Astrocyte (in vitro differentiated cells and primary cell): ENCODE data around the gene GALNT6. TPM values are rescaled to one million over a fixed set of nuclear protein-coding genes. Genes with fewer than 3 reads are reported as not detected.

Experiments
- DNase-seq: peaks from one replicate; pipeline ENCODE4 v3.0.0-alpha.2; 2010; ENCODE audit warnings: low read depth
- FAIRE-seq: peaks from 2 replicates; lab custom pipeline; 2011; peaks lifted over from hg19 to GRCh38; lab: Jason Lieb, UNC
- H2AFZ ChIP-seq: 2 replicates; pipeline ENCODE4 v1.6.0; 2012; ENCODE audit warnings: low read depth, low read length, inconsistent platforms
- H3K27ac ChIP-seq: 2 replicates; pipeline ENCODE4 v1.5.1; 2011; ENCODE audit warnings: low read depth, low read length, inconsistent platforms
- H3K27me3 ChIP-seq: 2 replicates; pipeline ENCODE4 v1.6.0; 2011; ENCODE audit warnings: low read length, inconsistent platforms; ENCODE audit not compliant: insufficient read depth
- H3K36me3 ChIP-seq: 2 replicates; pipeline ENCODE4 v1.5.1; 2011; ENCODE audit warnings: low read length, inconsistent platforms; ENCODE audit not compliant: insufficient read depth
- H3K4me1 ChIP-seq: 2 replicates; pipeline ENCODE4 v1.5.1; 2011; ENCODE audit warnings: low read length, inconsistent platforms; ENCODE audit not compliant: insufficient read depth
- H3K4me2 ChIP-seq: 2 replicates; pipeline ENCODE4 v1.6.0; 2012; ENCODE audit warnings: low read length, inconsistent platforms
- H3K4me3 ChIP-seq: 2 replicates; pipeline ENCODE4 v1.5.1; 2011; ENCODE audit warnings: low read depth, mild to moderate bottlenecking, low read length, inconsistent platforms; ENCODE audit not compliant: insufficient read depth
- H3K79me2 ChIP-seq: 2 replicates; pipeline ENCODE4 v1.6.0; 2012; ENCODE audit warnings: mild to moderate bottlenecking, low read length, inconsistent platforms; ENCODE audit not compliant: insufficient read depth
- H3K9ac ChIP-seq: 2 replicates; pipeline ENCODE4 v1.6.0; 2012; ENCODE audit warnings: mild to moderate bottlenecking, low read length, inconsistent platforms
- H3K9me3 ChIP-seq: 2 replicates; pipeline ENCODE4 v1.5.1; 2012; ENCODE audit warnings: low read depth, mild to moderate bottlenecking, low read length, inconsistent platforms; ENCODE audit not compliant: insufficient read depth
- H4K20me1 ChIP-seq: 2 replicates; pipeline ENCODE4 v1.6.0; 2012; ENCODE audit warnings: low read length, inconsistent platforms; ENCODE audit not compliant: insufficient read depth
- H3K27ac Mint-ChIP-seq: one replicate; pipeline ENCODE4 v1.8.0; 2021; ENCODE audit warnings: mild to moderate bottlenecking, mixed read lengths; ENCODE audit not compliant: unreplicated experiment
- H3K27me3 Mint-ChIP-seq: one replicate; pipeline ENCODE4 v1.8.0; 2021; ENCODE audit warnings: low read depth, mixed read lengths; ENCODE audit not compliant: unreplicated experiment
- H3K36me3 Mint-ChIP-seq: one replicate; pipeline ENCODE4 v1.8.0; 2021; ENCODE audit warnings: low read depth, mixed read lengths; ENCODE audit not compliant: unreplicated experiment
- H3K4me1 Mint-ChIP-seq: one replicate; pipeline ENCODE4 v1.8.0; 2021; ENCODE audit warnings: low read depth, mixed read lengths; ENCODE audit not compliant: unreplicated experiment
- H3K4me3 Mint-ChIP-seq: one replicate; pipeline ENCODE4 v1.8.0; 2021; ENCODE audit warnings: mild to moderate bottlenecking, moderate library complexity, mixed read lengths; ENCODE audit not compliant: unreplicated experiment
- H3K9me3 Mint-ChIP-seq: one replicate; pipeline ENCODE4 v1.8.0; 2021; ENCODE audit warnings: mild to moderate bottlenecking, mixed read lengths; ENCODE audit not compliant: unreplicated experiment
- CTCF ChIP-seq: IDR thresholded peaks from 2 replicates; pipeline ENCODE4 v1.5.1; 2011; ENCODE audit warnings: low read depth, mild to moderate bottlenecking, inconsistent platforms, low read length, moderate library complexity; ENCODE audit not compliant: insufficient read depth
- EZH2 ChIP-seq: IDR thresholded peaks from 2 replicates; pipeline ENCODE4 v1.6.1; 2012; ENCODE audit warnings: mild to moderate bottlenecking, low read length, inconsistent platforms; ENCODE audit not compliant: insufficient read depth
- total RNA-seq: library from RNA; stranded (reverse); gene quantifications from 2 replicates; pipeline ENCODE4 v1.2.1, GENCODE V29; 2021

GALNT6 gene
- total RNA-seq, 1 donor from 2014 or later, result 13.8 TPM

- FAIRE-seq, result no peak
- Mint-ChIP-seq H3K27me3 (peaks cover 3% of the 10 kb centered on the region), H3K9me3 (peaks cover 2% of the 10 kb centered on the region), H3K36me3 (peaks cover 17% of the 10 kb centered on the region), H3K4me1 (peaks cover 13% of the 10 kb centered on the region), H3K27ac (no peak overlapping the region), H3K4me3 (no peak overlapping the region)
- no peaks in the 10 kb centered on the region for H3K79me2 ChIP-seq
- no peaks in the 10 kb centered on the region for H4K20me1 ChIP-seq
- no peak overlapping the region for H3K27ac ChIP-seq
- no peak overlapping the region for H3K4me3 ChIP-seq
- H3K36me3 ChIP-seq, result no peaks in the 10 kb centered on the region
- DNase-seq, result no peak
- no peaks in the 10 kb centered on the region for H3K9me3 ChIP-seq
- no peak overlapping the region for H3K4me2 ChIP-seq
- peaks cover 19% of the 10 kb centered on the region for H3K4me1 ChIP-seq
- no peak overlapping the region for H2AFZ ChIP-seq
- H3K27me3 ChIP-seq, result no peaks in the 10 kb centered on the region
- TF ChIP-seq CTCF, result no peak
- TF ChIP-seq EZH2, result no peak
- no peak overlapping the region for H3K9ac ChIP-seq
These were observed 11.6 kb downstream of the GALNT6 start for GRCh38 chr12:51379571-51379970.

GRCh38 chr12:51378749-51379148, 12.5 kb downstream of the GALNT6 start:
- H3K79me2 ChIP-seq, result no peaks in the 10 kb centered on the region
- no peaks in the 10 kb centered on the region for H3K27me3 Mint-ChIP-seq
- no peak overlapping the region for H3K27ac ChIP-seq
- DNase-seq (no peak), FAIRE-seq (no peak)
- peaks cover 18% of the 10 kb centered on the region for H3K4me1 ChIP-seq
- H3K4me3 ChIP-seq, result no peak overlapping the region
- H4K20me1 ChIP-seq, result no peaks in the 10 kb centered on the region
- H3K9ac ChIP-seq, result no peak overlapping the region
- H3K4me2 ChIP-seq, result no peak overlapping the region
- H3K4me1 Mint-ChIP-seq, result peaks cover 13% of the 10 kb centered on the region
- H3K36me3 Mint-ChIP-seq, result peaks cover 17% of the 10 kb centered on the region
- H3K36me3 ChIP-seq, result no peaks in the 10 kb centered on the region
- no peaks in the 10 kb centered on the region for H3K9me3 ChIP-seq
- no peak for TF ChIP-seq CTCF
- TF ChIP-seq EZH2, result no peak
- H3K4me3 Mint-ChIP-seq, result no peak overlapping the region
- H3K27me3 ChIP-seq, result no peaks in the 10 kb centered on the region
- H2AFZ ChIP-seq, result no peak overlapping the region
- peaks cover 2% of the 10 kb centered on the region for H3K9me3 Mint-ChIP-seq
- H3K27ac Mint-ChIP-seq, result no peak overlapping the region

GRCh38 chr12:51377099-51377984, 13.9 kb downstream of the GALNT6 start:
- Mint-ChIP-seq H3K27ac (peak overlapping the region; percentile 30), H3K4me3 (no peak overlapping the region), H3K9me3 (peaks cover 2% of the 10 kb centered on the region), H3K4me1 (peaks cover 10% of the 10 kb centered on the region), H3K36me3 (peaks cover 18% of the 10 kb centered on the region), H3K27me3 (no peaks in the 10 kb centered on the region)
- H3K9me3 ChIP-seq, result no peaks in the 10 kb centered on the region
- H3K27ac ChIP-seq, result no peak overlapping the region
- H2AFZ ChIP-seq, result no peak overlapping the region
- H3K4me1 ChIP-seq, result peaks cover 11% of the 10 kb centered on the region
- H3K79me2 ChIP-seq, result no peaks in the 10 kb centered on the region
- H3K36me3 ChIP-seq, result no peaks in the 10 kb centered on the region
- DNase-seq, result no peak
- no peaks in the 10 kb centered on the region for H3K27me3 ChIP-seq
- TF ChIP-seq CTCF (no peak), EZH2 (no peak)
- H4K20me1 ChIP-seq, result no peaks in the 10 kb centered on the region
- H3K9ac ChIP-seq, result no peak overlapping the region
- H3K4me2 ChIP-seq, result no peak overlapping the region
- H3K4me3 ChIP-seq, result no peak overlapping the region
- no peak for FAIRE-seq
